H1 (cell line): Measurements from ENCODE around the gene OR10C1. TPM values are rescaled to one million over a fixed set of nuclear protein-coding genes. Genes with fewer than 3 reads are reported as not detected.

Experiments used
- CTCF ChIA-PET: fragments of 300-600 bp; sonication (Branson Sonifier 250); formaldehyde crosslinking; loops from one replicate; lab custom pipeline; 2021; ENCODE audit not compliant: partially characterized antibody; lab: Charles Lee
- POLR2A ChIA-PET: fragments of 300-600 bp; sonication (Branson Sonifier 250); formaldehyde crosslinking; loops from one replicate; lab custom pipeline; 2021; ENCODE audit warnings: inconsistent platforms; ENCODE audit not compliant: partially characterized antibody; lab: Charles Lee
- DNase-seq, 2 experiments: peaks; one replicate each; pipeline versions ENCODE4 v3.0.0 to v3.0.0-alpha.2; 2010 to 2022; ENCODE audit warnings: low spot score in 2 of 2, low read depth in 1 of 2, mixed read lengths in 1 of 2
- FAIRE-seq: peaks from 2 replicates; lab custom pipeline; 2011; peaks lifted over from hg19 to GRCh38; lab: Jason Lieb, UNC
- H2AFZ ChIP-seq: 2 replicates; pipeline ENCODE4 v1.8.1; 2012; ENCODE audit warnings: low read length, inconsistent platforms
- H2AK5ac ChIP-seq: 2 replicates; pipeline ENCODE4 v1.6.1; 2013; ENCODE audit warnings: low read depth, low read length
- H2BK120ac ChIP-seq: replicated peaks from 2 replicates; pipeline ENCODE3; 2013; ENCODE audit warnings: low read depth, low read length, inconsistent platforms
- H2BK12ac ChIP-seq: 2 replicates; pipeline ENCODE4 v1.6.1; 2013; ENCODE audit warnings: low read depth, low read length
- H2BK15ac ChIP-seq: 2 replicates; pipeline ENCODE4 v1.6.1; 2013; ENCODE audit warnings: low read length
- H2BK20ac ChIP-seq: 2 replicates; pipeline ENCODE4 v1.6.1; 2013; ENCODE audit warnings: low read length
- H2BK5ac ChIP-seq: 2 replicates; pipeline ENCODE4 v1.6.1; 2013; ENCODE audit warnings: low read depth, low read length
- H3K14ac ChIP-seq: 2 replicates; pipeline ENCODE4 v1.6.1; 2013; ENCODE audit warnings: inconsistent platforms; ENCODE audit not compliant: insufficient read length
- H3K18ac ChIP-seq: 2 replicates; pipeline ENCODE4 v1.6.1; 2013; ENCODE audit warnings: low read length; ENCODE audit errors: extremely low read depth
- H3K23ac ChIP-seq: 2 replicates; pipeline ENCODE4 v1.6.1; 2013; ENCODE audit warnings: inconsistent platforms; ENCODE audit not compliant: insufficient read length
- H3K23me2 ChIP-seq: 2 replicates; pipeline ENCODE4 v1.6.1; 2013; ENCODE audit warnings: low read depth, low read length
- H3K27ac ChIP-seq: 2 replicates; pipeline ENCODE4 v1.6.1; 2011; ENCODE audit warnings: low read depth, low read length, inconsistent platforms
- H3K27me3 ChIP-seq, 4 experiments: replicated peaks in 1 of 4; 1 replicate in 1 of 4; 2 replicates in 3 of 4; pipeline versions ENCODE4 v1.6.1 to v1.8.1; 2011 to 2013; ENCODE audit warnings: low read length in 3 of 4, mild to moderate bottlenecking in 3 of 4, inconsistent platforms in 2 of 4, mixed read lengths in 2 of 4, moderate library complexity in 1 of 4; ENCODE audit not compliant: control insufficient read depth in 3 of 4, insufficient read depth in 3 of 4; ENCODE audit errors: extremely low read depth in 1 of 4
- H3K36me3 ChIP-seq, 4 experiments: 2 replicates each; pipeline versions ENCODE4 v1.6.1 to v1.8.1; 2011 to 2013; ENCODE audit warnings: mild to moderate bottlenecking in 4 of 4, low read length in 3 of 4, moderate library complexity in 2 of 4, control low read depth in 1 of 4, inconsistent platforms in 1 of 4; ENCODE audit not compliant: insufficient read depth in 4 of 4, control insufficient read depth in 2 of 4
- H3K4ac ChIP-seq: replicated peaks from 2 replicates; pipeline ENCODE3; 2013; ENCODE audit warnings: low read length, low read depth, mixed read lengths, inconsistent platforms; ENCODE audit not compliant: insufficient read length
- H3K4me1 ChIP-seq, 4 experiments: replicated peaks in 1 of 4; 1 replicate in 1 of 4; 2 replicates in 3 of 4; pipeline versions ENCODE4 v1.6.1 to v1.8.1; 2011 to 2013; ENCODE audit warnings: low read length in 3 of 4, inconsistent platforms in 2 of 4, mixed read lengths in 1 of 4; ENCODE audit not compliant: insufficient read depth in 4 of 4, control insufficient read depth in 3 of 4
- H3K4me2 ChIP-seq, 2 experiments: 2 replicates each; pipeline versions ENCODE4 v1.6.1 to v1.8.1; 2011 to 2013; ENCODE audit warnings: low read depth in 2 of 2, low read length in 2 of 2, control low read depth in 1 of 2, inconsistent platforms in 1 of 2, mild to moderate bottlenecking in 1 of 2; ENCODE audit not compliant: insufficient read depth in 1 of 2
- H3K4me3 ChIP-seq, 4 experiments: fragments of 200-600, 300-600 bp in 1 of 4; sonication (generic), shearing (Covaris generic), sonication (Bioruptor Twin) in 1 of 4; 2 replicates each; pipeline versions ENCODE4 v1.5.1 to v1.8.1; 2011 to 2016; ENCODE audit warnings: low read length in 4 of 4, low read depth in 3 of 4, control low read depth in 2 of 4, inconsistent platforms in 2 of 4, mild to moderate bottlenecking in 2 of 4, mixed read lengths in 1 of 4, moderate library complexity in 1 of 4; ENCODE audit not compliant: insufficient read depth in 2 of 4; ENCODE audit errors: extremely low read depth in 1 of 4
- H3K56ac ChIP-seq: replicated peaks from 2 replicates; pipeline ENCODE3; 2013; ENCODE audit warnings: low read depth, mild to moderate bottlenecking, mixed read lengths, low read length, inconsistent platforms; ENCODE audit not compliant: insufficient read length
- H3K79me1 ChIP-seq: 2 replicates; pipeline ENCODE4 v1.6.1; 2013; ENCODE audit warnings: low read depth, low read length, control low read depth
- H3K79me2 ChIP-seq, 2 experiments: 2 replicates each; pipeline versions ENCODE4 v1.6.1 to v1.8.1; 2012 to 2013; ENCODE audit warnings: low read length in 2 of 2, mild to moderate bottlenecking in 2 of 2, inconsistent platforms in 1 of 2; ENCODE audit not compliant: insufficient read depth in 2 of 2, control insufficient read depth in 1 of 2
- H3K9ac ChIP-seq, 4 experiments: replicated peaks in 1 of 4; 1 replicate in 1 of 4; 2 replicates in 3 of 4; pipeline versions ENCODE4 v1.6.1 to v1.8.1; 2011 to 2013; ENCODE audit warnings: low read depth in 3 of 4, low read length in 3 of 4, control low read depth in 2 of 4, mild to moderate bottlenecking in 2 of 4, moderate library complexity in 2 of 4, inconsistent platforms in 1 of 4; ENCODE audit errors: extremely low read depth in 1 of 4
- H3K9me3 ChIP-seq, 2 experiments: 2 replicates each; pipeline versions ENCODE4 v1.6.1 to v1.8.1; 2012 to 2013; ENCODE audit warnings: mild to moderate bottlenecking in 2 of 2, moderate library complexity in 2 of 2, control low read depth in 1 of 2, inconsistent platforms in 1 of 2, low read depth in 1 of 2, low read length in 1 of 2, mixed read lengths in 1 of 2; ENCODE audit not compliant: insufficient read depth in 2 of 2
- H4K20me1 ChIP-seq, 2 experiments: replicated peaks in 1 of 2; 2 replicates each; pipeline versions ENCODE3 to v1.8.1; 2011 to 2013; ENCODE audit warnings: inconsistent platforms in 2 of 2, low read length in 2 of 2, mild to moderate bottlenecking in 1 of 2; ENCODE audit not compliant: insufficient read depth in 2 of 2, control insufficient read depth in 1 of 2
- H4K5ac ChIP-seq: 2 replicates; pipeline ENCODE4 v1.6.1; 2013; ENCODE audit warnings: low read length, low read depth, mixed read lengths, inconsistent platforms; ENCODE audit not compliant: insufficient read length
- H4K8ac ChIP-seq: 2 replicates; pipeline ENCODE4 v1.8.0; 2013; ENCODE audit warnings: mild to moderate bottlenecking, moderate library complexity, low read length, inconsistent platforms; ENCODE audit not compliant: insufficient read depth; ENCODE audit errors: extremely low read depth
- H4K91ac ChIP-seq: replicated peaks from 2 replicates; pipeline ENCODE3; 2013; ENCODE audit warnings: low read length, mixed read lengths, inconsistent platforms; ENCODE audit not compliant: insufficient read length
- BACH1 ChIP-seq: IDR thresholded peaks from 2 replicates; pipeline ENCODE4 v1.6.1; 2012; ENCODE audit warnings: low read length, improper control_type of control experiment
- CHD1 ChIP-seq: IDR thresholded peaks from 2 replicates; pipeline ENCODE4 v1.6.1; 2012; ENCODE audit warnings: low read depth, low read length, improper control_type of control experiment
- CHD2 ChIP-seq: IDR thresholded peaks from 2 replicates; pipeline ENCODE4 v1.6.1; 2012; ENCODE audit warnings: low read length, improper control_type of control experiment
- CREB1 ChIP-seq: IDR thresholded peaks from 2 replicates; pipeline ENCODE4 v1.6.1; 2012; ENCODE audit warnings: inconsistent platforms
- FOSL1 ChIP-seq: IDR thresholded peaks from 2 replicates; pipeline ENCODE4 v1.6.1; 2011; ENCODE audit warnings: mild to moderate bottlenecking, low read depth, low read length, moderate library complexity; ENCODE audit not compliant: insufficient read depth
- HDAC2 ChIP-seq, 2 experiments: fragments of 300-600 bp in 1 of 2; sonication (generic) in 1 of 2; IDR thresholded peaks; 2 replicates each; pipeline ENCODE4 v1.6.1; 2011 to 2012; ENCODE audit warnings: low read depth in 2 of 2, low read length in 2 of 2, mild to moderate bottlenecking in 2 of 2, moderate library complexity in 2 of 2, borderline replicate concordance in 1 of 2, inconsistent platforms in 1 of 2
- NANOG ChIP-seq: IDR thresholded peaks from 2 replicates; pipeline ENCODE4 v1.6.1; 2011; ENCODE audit warnings: low read length, low read depth, mild to moderate bottlenecking, inconsistent platforms; ENCODE audit not compliant: insufficient read depth, poor library complexity, severe bottlenecking
- NRF1 ChIP-seq: IDR thresholded peaks from 2 replicates; pipeline ENCODE4 v1.6.1; 2011; ENCODE audit warnings: mild to moderate bottlenecking, low read depth, low read length, improper control_type of control experiment
- RBBP5 ChIP-seq: IDR thresholded peaks from 2 replicates; pipeline ENCODE4 v1.7.1; 2012; ENCODE audit warnings: low read depth, mild to moderate bottlenecking, inconsistent platforms, low read length, moderate library complexity, borderline replicate concordance
- SP1 ChIP-seq: IDR thresholded peaks from 2 replicates; pipeline ENCODE4 v1.6.1; 2011; ENCODE audit warnings: low read depth, low read length
- TBP ChIP-seq: IDR thresholded peaks from 2 replicates; pipeline ENCODE4 v1.6.1; 2011; ENCODE audit warnings: low read depth, low read length, improper control_type of control experiment
- TEAD4 ChIP-seq: IDR thresholded peaks from 2 replicates; pipeline ENCODE4 v1.6.1; 2012; ENCODE audit warnings: low read depth, low read length, inconsistent platforms, mixed read lengths
- WGBS, 2 experiments: shearing (Covaris generic) in 1 of 2; methylation state at CpG; one replicate each; pipeline versions ENCODE4 v1.1.6 to v1.1.7; 2013 to 2015; ENCODE audit warnings: low lambda C conversion rate in 2 of 2, mixed read lengths in 2 of 2, inconsistent platforms in 1 of 2, low coverage in 1 of 2, missing lambda C conversion rate in 1 of 2; ENCODE audit not compliant: insufficient replicate concordance in 2 of 2, insufficient coverage in 1 of 2, insufficient read length in 1 of 2; ENCODE audit errors: extremely low coverage in 1 of 2, missing lambda C conversion rate in 1 of 2; 5-methylcytosine and 5-hydroxymethylcytosine counted together
- polyA plus RNA-seq, 7 experiments: library from polyadenylated mRNA; depleted of rRNA in 3 of 7; stranded (reverse) in 5 of 7; unstranded in 2 of 7; fragments of >200 nt in 5 of 7; fragments of 200-250 nt in 2 of 7; gene quantifications; 1 replicate in 5 of 7; 2 replicates in 1 of 7; 4 replicates in 1 of 7; pipeline versions ENCODE4 v1.2.1 to v1.2.3, GENCODE V29; 2011 to 2013; ENCODE audit warnings: missing spikeins in 2 of 7, mixed read lengths in 2 of 7
- total RNA-seq: library from RNA; stranded (reverse); fragmentation: NEBNext Ultra II Directional; extraction: Animal tissue kit (Norgen Biotek cat#: 25700); gene quantifications from 2 replicates; pipeline ENCODE4 v1.2.1, GENCODE V29; 2021
- TF ChIP-seq, protein P1 (sequence below), 3 experiments: IDR thresholded peaks; 1 replicate in 2 of 3; 2 replicates in 1 of 3; pipeline versions ENCODE4 v1.5.1 to v1.6.1; 2011; ENCODE audit warnings: low read length in 3 of 3, mild to moderate bottlenecking in 3 of 3, inconsistent platforms in 2 of 3, low read depth in 1 of 3, moderate library complexity in 1 of 3; ENCODE audit not compliant: insufficient read depth in 1 of 3; ENCODE audit errors: control extremely low read depth in 1 of 3

The OR10C1 gene
- total and polyA plus RNA-seq, 2 of the 8 experiments (the other 6 are each of a cell fraction or from before 2014, with no cell fraction given) = not detected

DNA sequence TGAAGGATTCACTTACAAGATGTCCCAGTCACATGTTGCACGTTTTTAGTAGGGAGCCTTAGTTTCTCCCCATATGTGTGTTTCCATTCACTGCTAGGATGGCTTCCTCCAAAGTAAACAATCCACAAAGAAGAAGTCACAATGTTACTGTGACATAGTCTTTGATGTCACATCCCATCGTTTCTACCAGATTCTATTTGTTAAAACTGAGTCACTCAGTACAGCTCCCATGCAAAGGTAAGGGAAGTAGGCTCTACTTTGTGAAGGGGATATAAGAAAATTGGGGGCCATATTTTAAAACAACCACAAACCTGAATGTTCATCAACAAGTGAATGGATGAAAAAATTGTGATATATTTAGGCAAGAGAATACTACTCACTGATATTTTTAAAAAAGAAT is 17.9 kb downstream of the OR10C1 start, which contains the start of the genes OR11A1 and OR2H1:
TSS of gene OR11A1 (minus strand) at position 101 of the 400 bp plus-strand sequence. CDS start 29,430 bp downstream, outside the sequence.
TSS of gene OR2H1 (plus strand) at position 185 of the 400 bp plus-strand sequence. CDS start 4,615 bp downstream, outside the sequence.
- Histone ChIP-seq H3K18ac (no peak within 1 kb of the TSS), H4K91ac (no peak within 1 kb of the TSS), H4K5ac (no peak within 1 kb of the TSS), H3K56ac (no peak within 1 kb of the TSS), H3K9ac (no peak within 1 kb of the TSS), H2AK5ac (no peak within 1 kb of the TSS), H3K4ac (no peak within 1 kb of the TSS), H2BK5ac (no peak within 1 kb of the TSS), H2BK15ac (no peak within 1 kb of the TSS), H3K9me3 (no peaks in the 10 kb centered on the region), H2BK120ac (no peak within 1 kb of the TSS), H3K14ac (no peak within 1 kb of the TSS), H4K20me1 (no peaks in the 10 kb centered on the region), H3K23ac (no peak within 1 kb of the TSS), H3K23me2 (no peaks in the 10 kb centered on the region), H3K4me2 (no peak within 1 kb of the TSS), H2BK20ac (no peak within 1 kb of the TSS), H2AFZ (no peak within 1 kb of the TSS), H3K4me1 (no peaks in the 10 kb centered on the region), H4K8ac (no peak within 1 kb of the TSS), H3K79me1 (no peaks in the 10 kb centered on the region), H3K36me3 (no peaks in the 10 kb centered on the region), H3K79me2 (no peaks in the 10 kb centered on the region), H2BK12ac (no peak within 1 kb of the TSS), H3K27me3 (no peaks in the 10 kb centered on the region; a peak in 1 of 7 replicates), H3K27ac (no peak within 1 kb of the TSS), H3K4me3 (no peak within 1 kb of the TSS)
- FAIRE-seq (no peak), DNase-seq (no peak)
- CTCF ChIA-PET = interaction anchor here (0.8 kb wide), 1 partner anchor 13 kb away, joined by 3 read pairs; no protein-coding TSS in a partner anchor
- POLR2A ChIA-PET = no interaction called here
- WGBS, 2 experiments = 83% methylated on average over 2 of the region's 2 CpGs; no CpG with 5 or more reads in 1 of the 2 experiments
- TF ChIP-seq TEAD4 (no peak), CHD2 (no peak), HDAC2 (IDR thresholded peaks at IDR 0.05; ENCODE audit: borderline replicate concordance in 1 of 2, low read depth in 2 of 2, low read length in 2 of 2) (no peak), SP1 (no peak), FOSL1 (no peak), NRF1 (no peak), CREB1 (no peak), RBBP5 (no peak), BACH1 (no peak), TBP (no peak), NANOG (no peak), CHD1 (no peak)
- TF ChIP-seq, protein P1, sequence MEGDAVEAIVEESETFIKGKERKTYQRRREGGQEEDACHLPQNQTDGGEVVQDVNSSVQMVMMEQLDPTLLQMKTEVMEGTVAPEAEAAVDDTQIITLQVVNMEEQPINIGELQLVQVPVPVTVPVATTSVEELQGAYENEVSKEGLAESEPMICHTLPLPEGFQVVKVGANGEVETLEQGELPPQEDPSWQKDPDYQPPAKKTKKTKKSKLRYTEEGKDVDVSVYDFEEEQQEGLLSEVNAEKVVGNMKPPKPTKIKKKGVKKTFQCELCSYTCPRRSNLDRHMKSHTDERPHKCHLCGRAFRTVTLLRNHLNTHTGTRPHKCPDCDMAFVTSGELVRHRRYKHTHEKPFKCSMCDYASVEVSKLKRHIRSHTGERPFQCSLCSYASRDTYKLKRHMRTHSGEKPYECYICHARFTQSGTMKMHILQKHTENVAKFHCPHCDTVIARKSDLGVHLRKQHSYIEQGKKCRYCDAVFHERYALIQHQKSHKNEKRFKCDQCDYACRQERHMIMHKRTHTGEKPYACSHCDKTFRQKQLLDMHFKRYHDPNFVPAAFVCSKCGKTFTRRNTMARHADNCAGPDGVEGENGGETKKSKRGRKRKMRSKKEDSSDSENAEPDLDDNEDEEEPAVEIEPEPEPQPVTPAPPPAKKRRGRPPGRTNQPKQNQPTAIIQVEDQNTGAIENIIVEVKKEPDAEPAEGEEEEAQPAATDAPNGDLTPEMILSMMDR (IDR thresholded peaks at IDR 0.05; ENCODE audit: control extremely low read depth in 1 of 3, insufficient read depth in 1 of 3, low read depth in 1 of 3, low read length in 3 of 3) = no peak
